H1 (cell line): ENCODE data around the gene RASA1. TPM values are rescaled to one million over a fixed set of nuclear protein-coding genes. Genes with fewer than 3 reads are reported as not detected.

ENCODE experiments used
- CTCF ChIA-PET: fragments of 300-600 bp; sonication (Branson Sonifier 250); formaldehyde crosslinking; loops from one replicate; lab custom pipeline; 2021; ENCODE audit not compliant: partially characterized antibody; lab: Charles Lee
- POLR2A ChIA-PET: fragments of 300-600 bp; sonication (Branson Sonifier 250); formaldehyde crosslinking; loops from one replicate; lab custom pipeline; 2021; ENCODE audit warnings: inconsistent platforms; ENCODE audit not compliant: partially characterized antibody; lab: Charles Lee
- DNase-seq, 2 experiments: peaks; one replicate each; pipeline versions ENCODE4 v3.0.0 to v3.0.0-alpha.2; 2010 to 2022; ENCODE audit warnings: low spot score in 2 of 2, low read depth in 1 of 2, mixed read lengths in 1 of 2
- FAIRE-seq: peaks from 2 replicates; lab custom pipeline; 2011; peaks lifted over from hg19 to GRCh38; lab: Jason Lieb, UNC
- H2AFZ ChIP-seq: 2 replicates; pipeline ENCODE4 v1.8.1; 2012; ENCODE audit warnings: low read length, inconsistent platforms
- H2AK5ac ChIP-seq: 2 replicates; pipeline ENCODE4 v1.6.1; 2013; ENCODE audit warnings: low read depth, low read length
- H2BK120ac ChIP-seq: replicated peaks from 2 replicates; pipeline ENCODE3; 2013; ENCODE audit warnings: low read depth, low read length, inconsistent platforms
- H2BK12ac ChIP-seq: 2 replicates; pipeline ENCODE4 v1.6.1; 2013; ENCODE audit warnings: low read depth, low read length
- H2BK15ac ChIP-seq: 2 replicates; pipeline ENCODE4 v1.6.1; 2013; ENCODE audit warnings: low read length
- H2BK20ac ChIP-seq: 2 replicates; pipeline ENCODE4 v1.6.1; 2013; ENCODE audit warnings: low read length
- H2BK5ac ChIP-seq: 2 replicates; pipeline ENCODE4 v1.6.1; 2013; ENCODE audit warnings: low read depth, low read length
- H3K14ac ChIP-seq: 2 replicates; pipeline ENCODE4 v1.6.1; 2013; ENCODE audit warnings: inconsistent platforms; ENCODE audit not compliant: insufficient read length
- H3K18ac ChIP-seq: 2 replicates; pipeline ENCODE4 v1.6.1; 2013; ENCODE audit warnings: low read length; ENCODE audit errors: extremely low read depth
- H3K23ac ChIP-seq: 2 replicates; pipeline ENCODE4 v1.6.1; 2013; ENCODE audit warnings: inconsistent platforms; ENCODE audit not compliant: insufficient read length
- H3K23me2 ChIP-seq: 2 replicates; pipeline ENCODE4 v1.6.1; 2013; ENCODE audit warnings: low read depth, low read length
- H3K27ac ChIP-seq: 2 replicates; pipeline ENCODE4 v1.6.1; 2011; ENCODE audit warnings: low read depth, low read length, inconsistent platforms
- H3K27me3 ChIP-seq, 4 experiments: replicated peaks in 1 of 4; 1 replicate in 1 of 4; 2 replicates in 3 of 4; pipeline versions ENCODE4 v1.6.1 to v1.8.1; 2011 to 2013; ENCODE audit warnings: low read length in 3 of 4, mild to moderate bottlenecking in 3 of 4, inconsistent platforms in 2 of 4, mixed read lengths in 2 of 4, moderate library complexity in 1 of 4; ENCODE audit not compliant: control insufficient read depth in 3 of 4, insufficient read depth in 3 of 4; ENCODE audit errors: extremely low read depth in 1 of 4
- H3K36me3 ChIP-seq, 4 experiments: 2 replicates each; pipeline versions ENCODE4 v1.6.1 to v1.8.1; 2011 to 2013; ENCODE audit warnings: mild to moderate bottlenecking in 4 of 4, low read length in 3 of 4, moderate library complexity in 2 of 4, control low read depth in 1 of 4, inconsistent platforms in 1 of 4; ENCODE audit not compliant: insufficient read depth in 4 of 4, control insufficient read depth in 2 of 4
- H3K4ac ChIP-seq: replicated peaks from 2 replicates; pipeline ENCODE3; 2013; ENCODE audit warnings: low read length, low read depth, mixed read lengths, inconsistent platforms; ENCODE audit not compliant: insufficient read length
- H3K4me1 ChIP-seq, 4 experiments: replicated peaks in 1 of 4; 1 replicate in 1 of 4; 2 replicates in 3 of 4; pipeline versions ENCODE4 v1.6.1 to v1.8.1; 2011 to 2013; ENCODE audit warnings: low read length in 3 of 4, inconsistent platforms in 2 of 4, mixed read lengths in 1 of 4; ENCODE audit not compliant: insufficient read depth in 4 of 4, control insufficient read depth in 3 of 4
- H3K4me2 ChIP-seq, 2 experiments: 2 replicates each; pipeline versions ENCODE4 v1.6.1 to v1.8.1; 2011 to 2013; ENCODE audit warnings: low read depth in 2 of 2, low read length in 2 of 2, control low read depth in 1 of 2, inconsistent platforms in 1 of 2, mild to moderate bottlenecking in 1 of 2; ENCODE audit not compliant: insufficient read depth in 1 of 2
- H3K4me3 ChIP-seq, 4 experiments: fragments of 200-600, 300-600 bp in 1 of 4; sonication (generic), shearing (Covaris generic), sonication (Bioruptor Twin) in 1 of 4; 2 replicates each; pipeline versions ENCODE4 v1.5.1 to v1.8.1; 2011 to 2016; ENCODE audit warnings: low read length in 4 of 4, low read depth in 3 of 4, control low read depth in 2 of 4, inconsistent platforms in 2 of 4, mild to moderate bottlenecking in 2 of 4, mixed read lengths in 1 of 4, moderate library complexity in 1 of 4; ENCODE audit not compliant: insufficient read depth in 2 of 4; ENCODE audit errors: extremely low read depth in 1 of 4
- H3K56ac ChIP-seq: replicated peaks from 2 replicates; pipeline ENCODE3; 2013; ENCODE audit warnings: low read depth, mild to moderate bottlenecking, mixed read lengths, low read length, inconsistent platforms; ENCODE audit not compliant: insufficient read length
- H3K79me1 ChIP-seq: 2 replicates; pipeline ENCODE4 v1.6.1; 2013; ENCODE audit warnings: low read depth, low read length, control low read depth
- H3K79me2 ChIP-seq, 2 experiments: 2 replicates each; pipeline versions ENCODE4 v1.6.1 to v1.8.1; 2012 to 2013; ENCODE audit warnings: low read length in 2 of 2, mild to moderate bottlenecking in 2 of 2, inconsistent platforms in 1 of 2; ENCODE audit not compliant: insufficient read depth in 2 of 2, control insufficient read depth in 1 of 2
- H3K9ac ChIP-seq, 4 experiments: replicated peaks in 1 of 4; 1 replicate in 1 of 4; 2 replicates in 3 of 4; pipeline versions ENCODE4 v1.6.1 to v1.8.1; 2011 to 2013; ENCODE audit warnings: low read depth in 3 of 4, low read length in 3 of 4, control low read depth in 2 of 4, mild to moderate bottlenecking in 2 of 4, moderate library complexity in 2 of 4, inconsistent platforms in 1 of 4; ENCODE audit errors: extremely low read depth in 1 of 4
- H3K9me3 ChIP-seq, 2 experiments: 2 replicates each; pipeline versions ENCODE4 v1.6.1 to v1.8.1; 2012 to 2013; ENCODE audit warnings: mild to moderate bottlenecking in 2 of 2, moderate library complexity in 2 of 2, control low read depth in 1 of 2, inconsistent platforms in 1 of 2, low read depth in 1 of 2, low read length in 1 of 2, mixed read lengths in 1 of 2; ENCODE audit not compliant: insufficient read depth in 2 of 2
- H4K20me1 ChIP-seq, 2 experiments: replicated peaks in 1 of 2; 2 replicates each; pipeline versions ENCODE3 to v1.8.1; 2011 to 2013; ENCODE audit warnings: inconsistent platforms in 2 of 2, low read length in 2 of 2, mild to moderate bottlenecking in 1 of 2; ENCODE audit not compliant: insufficient read depth in 2 of 2, control insufficient read depth in 1 of 2
- H4K5ac ChIP-seq: 2 replicates; pipeline ENCODE4 v1.6.1; 2013; ENCODE audit warnings: low read length, low read depth, mixed read lengths, inconsistent platforms; ENCODE audit not compliant: insufficient read length
- H4K8ac ChIP-seq: 2 replicates; pipeline ENCODE4 v1.8.0; 2013; ENCODE audit warnings: mild to moderate bottlenecking, moderate library complexity, low read length, inconsistent platforms; ENCODE audit not compliant: insufficient read depth; ENCODE audit errors: extremely low read depth
- H4K91ac ChIP-seq: replicated peaks from 2 replicates; pipeline ENCODE3; 2013; ENCODE audit warnings: low read length, mixed read lengths, inconsistent platforms; ENCODE audit not compliant: insufficient read length
- BACH1 ChIP-seq: IDR thresholded peaks from 2 replicates; pipeline ENCODE4 v1.6.1; 2012; ENCODE audit warnings: low read length, improper control_type of control experiment
- BCL11A ChIP-seq, 2 experiments: IDR thresholded peaks; one replicate each; pipeline ENCODE4 v1.6.1; 2011; ENCODE audit warnings: low read depth in 2 of 2, low read length in 2 of 2, mild to moderate bottlenecking in 2 of 2
- CHD2 ChIP-seq: IDR thresholded peaks from 2 replicates; pipeline ENCODE4 v1.6.1; 2012; ENCODE audit warnings: low read length, improper control_type of control experiment
- JUND ChIP-seq: IDR thresholded peaks from 2 replicates; pipeline ENCODE4 v1.6.1; 2011; ENCODE audit warnings: mild to moderate bottlenecking, improper control_type of control experiment, low read length
- KDM5A ChIP-seq: fragments of 200-600 bp; IDR thresholded peaks from 2 replicates; pipeline ENCODE4 v1.7.1; 2012; ENCODE audit warnings: mild to moderate bottlenecking, low read length, inconsistent platforms, mixed read lengths
- MAFK ChIP-seq: IDR thresholded peaks from 2 replicates; pipeline ENCODE4 v1.6.1; 2012; ENCODE audit warnings: low read depth, mild to moderate bottlenecking, improper control_type of control experiment, low read length
- NANOG ChIP-seq: IDR thresholded peaks from 2 replicates; pipeline ENCODE4 v1.6.1; 2011; ENCODE audit warnings: low read length, low read depth, mild to moderate bottlenecking, inconsistent platforms; ENCODE audit not compliant: insufficient read depth, poor library complexity, severe bottlenecking
- NRF1 ChIP-seq: IDR thresholded peaks from 2 replicates; pipeline ENCODE4 v1.6.1; 2011; ENCODE audit warnings: mild to moderate bottlenecking, low read depth, low read length, improper control_type of control experiment
- RFX5 ChIP-seq: IDR thresholded peaks from 2 replicates; pipeline ENCODE4 v1.6.1; 2011; ENCODE audit warnings: low read depth, low read length, improper control_type of control experiment, borderline replicate concordance
- SIX5 ChIP-seq: IDR thresholded peaks from 2 replicates; pipeline ENCODE4 v1.6.1; 2011; ENCODE audit warnings: mild to moderate bottlenecking, low read depth, low read length
- SP4 ChIP-seq: IDR thresholded peaks from 2 replicates; pipeline ENCODE4 v1.6.1; 2012; ENCODE audit warnings: low read length, inconsistent platforms
- TEAD4 ChIP-seq: IDR thresholded peaks from 2 replicates; pipeline ENCODE4 v1.6.1; 2012; ENCODE audit warnings: low read depth, low read length, inconsistent platforms, mixed read lengths
- ZNF274 ChIP-seq: IDR thresholded peaks from 2 replicates; pipeline ENCODE4 v1.7.0; 2012; ENCODE audit warnings: low read length, borderline replicate concordance; ENCODE audit errors: extremely low read depth
- WGBS, 2 experiments: shearing (Covaris generic) in 1 of 2; methylation state at CpG; one replicate each; pipeline versions ENCODE4 v1.1.6 to v1.1.7; 2013 to 2015; ENCODE audit warnings: low lambda C conversion rate in 2 of 2, mixed read lengths in 2 of 2, inconsistent platforms in 1 of 2, low coverage in 1 of 2, missing lambda C conversion rate in 1 of 2; ENCODE audit not compliant: insufficient replicate concordance in 2 of 2, insufficient coverage in 1 of 2, insufficient read length in 1 of 2; ENCODE audit errors: extremely low coverage in 1 of 2, missing lambda C conversion rate in 1 of 2; 5-methylcytosine and 5-hydroxymethylcytosine counted together
- polyA plus RNA-seq, 7 experiments: library from polyadenylated mRNA; depleted of rRNA in 3 of 7; stranded (reverse) in 5 of 7; unstranded in 2 of 7; fragments of >200 nt in 5 of 7; fragments of 200-250 nt in 2 of 7; gene quantifications; 1 replicate in 5 of 7; 2 replicates in 1 of 7; 4 replicates in 1 of 7; pipeline versions ENCODE4 v1.2.1 to v1.2.3, GENCODE V29; 2011 to 2013; ENCODE audit warnings: missing spikeins in 2 of 7, mixed read lengths in 2 of 7
- total RNA-seq: library from RNA; stranded (reverse); fragmentation: NEBNext Ultra II Directional; extraction: Animal tissue kit (Norgen Biotek cat#: 25700); gene quantifications from 2 replicates; pipeline ENCODE4 v1.2.1, GENCODE V29; 2021

The RASA1 gene
- total and polyA plus RNA-seq, 2 of the 8 experiments (the other 6 are each of a cell fraction or from before 2014, with no cell fraction given), result 15.9 to 33.8 TPM

DNA sequence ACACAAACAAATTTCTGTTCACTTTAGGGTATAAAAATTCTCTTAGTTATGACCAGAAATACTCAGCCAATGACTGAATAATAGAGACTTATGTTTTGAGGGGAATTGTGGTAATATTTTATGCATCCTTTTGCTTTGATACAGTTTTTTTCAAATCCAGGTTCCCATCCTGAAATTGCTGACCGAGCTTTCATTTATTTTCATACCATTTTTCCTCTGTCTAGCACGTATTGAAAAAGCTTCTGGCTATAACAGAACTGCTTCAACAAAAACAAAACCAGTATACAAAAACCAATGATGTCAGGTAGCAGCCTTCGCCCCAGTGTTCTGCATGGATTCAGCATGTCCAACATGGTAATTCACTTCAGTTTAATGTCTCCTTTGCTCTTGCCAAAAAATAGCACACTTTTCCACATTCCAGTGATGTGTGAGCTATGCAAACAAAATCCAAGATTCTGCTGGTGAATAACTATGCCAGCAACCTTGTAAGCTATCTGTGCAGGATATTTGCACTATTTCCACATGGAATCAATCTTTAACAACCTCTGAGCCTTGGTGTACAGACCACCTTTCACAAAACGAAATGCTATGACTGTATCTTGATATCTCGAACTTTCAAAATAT is 123.0 kb downstream of the RASA1 start:
- peaks cover 0 to 3% of the 10 kb centered on the region in 2 experiments for H4K20me1 ChIP-seq
- H2AK5ac ChIP-seq, result no peak overlapping the region
- no peaks in the 10 kb centered on the region for H3K23me2 ChIP-seq
- no peak overlapping the region for H3K18ac ChIP-seq
- H3K27ac ChIP-seq, result no peak overlapping the region
- H3K4ac ChIP-seq, result no peak overlapping the region
- no peaks in the 10 kb centered on the region for H3K9me3 ChIP-seq
- H3K9ac ChIP-seq, result no peak overlapping the region
- H2BK12ac ChIP-seq, result no peak overlapping the region
- H2AFZ ChIP-seq, result no peak overlapping the region
- H3K4me2 ChIP-seq, result no peak overlapping the region
- H3K36me3 ChIP-seq, result peaks cover 9 to 98% (median 63%) of the 10 kb centered on the region in 4 experiments
- no peaks in the 10 kb centered on the region for H3K4me1 ChIP-seq
- H2BK15ac ChIP-seq, result no peak overlapping the region
- no peak overlapping the region for H3K4me3 ChIP-seq
- no peak overlapping the region for H3K23ac ChIP-seq
- DNase-seq, result no peak
- H3K27me3 ChIP-seq, result peaks cover 0 to 1% (median 0%) of the 10 kb centered on the region in 4 experiments; a peak in 1 of 7 replicates
- H3K14ac ChIP-seq, result no peak overlapping the region
- H3K79me2 ChIP-seq, result no peaks in the 10 kb centered on the region
- WGBS, 2 experiments, result 90% methylated on average over 5 of the region's 5 CpGs; no CpG with 5 or more reads in 1 of the 2 experiments
- no peak overlapping the region for H4K5ac ChIP-seq
- no peak for FAIRE-seq
- no peak overlapping the region for H4K8ac ChIP-seq
- H2BK5ac ChIP-seq, result no peak overlapping the region
- ChIA-PET POLR2A (interaction anchor here (1.6 kb wide), 1 partner anchor 10 kb away, joined by 4 read pairs; no protein-coding TSS in a partner anchor), CTCF (interaction anchor here (1.0 to 2.0 kb wide), 2 partner anchors 8 to 21 kb away, joined by 4 to 5 read pairs; no protein-coding TSS in a partner anchor)
- H2BK120ac ChIP-seq, result no peak overlapping the region
- H3K79me1 ChIP-seq, result no peaks in the 10 kb centered on the region
- H3K56ac ChIP-seq, result no peak overlapping the region
- H4K91ac ChIP-seq, result no peak overlapping the region
- H2BK20ac ChIP-seq, result no peak overlapping the region
- TF ChIP-seq ZNF274 (no peak), BACH1 (no peak), SP4 (no peak), TEAD4 (no peak), RFX5 (no peak), NRF1 (no peak), BCL11A (IDR thresholded peaks at IDR 0.05; ENCODE audit: low read depth in 2 of 2, low read length in 2 of 2) (no peak), KDM5A (no peak), SIX5 (no peak), MAFK (no peak), CHD2 (no peak), NANOG (no peak), JUND (no peak)
